NCI-H82 treated with DMSO at 0.1 percent for 48 hours (cell line): ENCODE measurements around the gene MIPOL1.
"Not testable (repeated sequence)": the region's sequence is repeated elsewhere in the genome, so short reads cannot be mapped to it uniquely, and the experiment has no call there.

ENCODE experiments used
- DNase-seq: peaks from one replicate; lab custom pipeline; 2025; ENCODE audit not compliant: unreplicated experiment; lab: John Stamatoyannopoulos, UW

The MIPOL1 gene

DNA sequence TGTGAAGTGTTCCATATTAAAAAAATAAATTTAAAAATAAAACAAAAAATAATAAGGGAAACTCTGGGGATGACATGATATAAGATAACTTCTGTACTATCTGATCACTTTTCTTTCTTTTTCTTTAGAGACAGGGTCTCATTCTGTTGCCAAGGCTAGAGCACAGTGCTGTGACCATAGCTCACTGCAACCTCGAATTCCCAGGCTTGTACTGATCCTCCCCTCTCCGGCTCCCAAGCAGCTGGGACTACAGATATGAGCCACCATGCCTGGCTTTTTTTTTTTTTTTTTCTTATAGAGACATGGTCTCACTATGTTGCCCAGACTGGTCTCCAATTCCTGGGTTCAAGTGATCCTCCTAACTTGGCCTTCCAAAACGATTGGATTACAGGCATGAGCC, 10.4 kb upstream of the MIPOL1 start:
- DNase-seq = no peak

DNA sequence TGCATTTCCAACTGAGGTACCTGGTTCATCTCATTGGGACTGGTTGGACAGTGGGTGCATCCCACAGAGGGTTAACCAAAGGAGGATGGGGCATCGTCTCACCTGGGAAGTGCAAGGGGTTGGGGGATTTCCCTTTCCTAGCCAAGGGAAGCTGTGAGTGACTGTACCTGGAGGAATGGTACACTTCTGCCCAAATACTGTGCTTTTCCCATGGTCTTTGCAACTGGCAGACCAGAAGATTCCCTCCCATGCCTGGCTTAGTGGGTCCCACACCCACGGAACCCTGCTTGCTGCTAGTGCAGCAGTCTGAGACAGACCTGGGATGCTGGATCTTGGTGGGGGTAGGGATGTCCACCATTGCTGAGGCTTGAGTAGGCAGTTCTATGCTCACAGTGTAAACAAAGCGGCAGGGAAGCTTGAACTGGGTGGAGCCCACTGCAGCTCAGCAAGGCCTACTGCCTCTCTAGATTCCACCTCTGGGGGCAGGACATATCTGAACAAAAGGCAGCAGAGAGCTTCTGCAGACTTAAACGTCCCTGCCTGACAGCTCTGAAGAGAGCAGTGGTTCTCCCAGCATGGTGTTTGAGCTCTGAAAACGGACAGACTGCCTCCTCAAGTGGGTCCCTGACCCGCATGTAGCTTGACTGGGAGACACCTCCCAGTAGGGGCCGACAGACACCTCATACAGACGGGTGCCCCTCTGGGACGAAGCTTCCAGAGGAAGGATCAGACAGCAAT, 9.7 kb upstream of the MIPOL1 start:
- not testable (repeated sequence) for DNase-seq

GRCh38 chr14:37189733-37190132, 8.0 kb upstream of the MIPOL1 start:
- DNase-seq = not testable (repeated sequence)

DNA sequence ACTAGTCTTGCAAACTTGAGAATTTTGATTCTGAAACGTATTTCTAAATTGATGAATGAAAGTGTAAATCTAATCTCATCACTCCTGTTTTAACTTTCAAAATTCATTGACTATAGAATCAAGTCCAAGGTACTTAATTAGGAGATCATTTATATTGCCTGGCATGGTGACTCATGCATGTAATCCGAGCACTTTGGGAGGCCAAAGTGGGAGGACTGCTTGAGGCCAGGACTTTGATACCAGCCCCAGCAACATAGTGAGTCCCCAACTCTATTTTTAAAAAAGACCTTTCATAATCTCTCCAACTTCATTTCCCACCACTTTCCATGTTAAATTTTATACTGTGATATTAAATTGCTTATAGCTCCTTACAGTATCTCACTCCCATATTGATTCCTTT, 3.0 kb upstream of the MIPOL1 start:
- no peak for DNase-seq

GRCh38 chr14:37195327-37195726, 2.4 kb upstream of the MIPOL1 start:
- DNase-seq = no peak

GRCh38 chr14:37196604-37197420, 925 bp upstream of the MIPOL1 start:
- no peak for DNase-seq

DNA sequence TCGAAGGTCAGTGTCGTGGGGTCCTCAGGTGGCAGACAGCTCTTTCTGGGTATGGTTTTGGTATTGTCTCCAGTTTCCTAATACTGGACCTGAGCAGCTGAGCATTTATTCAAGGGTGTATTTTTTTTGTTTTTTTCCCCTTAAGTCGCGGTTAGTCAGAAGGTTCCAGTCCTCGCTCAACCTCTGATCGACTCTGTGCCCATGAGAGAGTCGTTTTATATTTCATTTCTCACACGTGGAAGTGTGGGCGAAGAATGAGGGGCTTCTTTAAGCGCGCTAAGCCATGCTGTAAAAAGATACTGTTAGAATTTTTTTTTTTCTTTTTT, 499 bp downstream of the MIPOL1 start:
- no peak for DNase-seq

GRCh38 chr14:37198907-37199306, 1.2 kb downstream of the MIPOL1 start:
- no peak for DNase-seq

- DNase-seq = no peak
Measured at GRCh38 chr14:37201724-37202123, 4.0 kb downstream of the MIPOL1 start.

- no peak for DNase-seq
Measured at GRCh38 chr14:37202265-37202664, 4.5 kb downstream of the MIPOL1 start.

GRCh38 chr14:37202812-37203211, 5.1 kb downstream of the MIPOL1 start:
- no peak for DNase-seq

DNA sequence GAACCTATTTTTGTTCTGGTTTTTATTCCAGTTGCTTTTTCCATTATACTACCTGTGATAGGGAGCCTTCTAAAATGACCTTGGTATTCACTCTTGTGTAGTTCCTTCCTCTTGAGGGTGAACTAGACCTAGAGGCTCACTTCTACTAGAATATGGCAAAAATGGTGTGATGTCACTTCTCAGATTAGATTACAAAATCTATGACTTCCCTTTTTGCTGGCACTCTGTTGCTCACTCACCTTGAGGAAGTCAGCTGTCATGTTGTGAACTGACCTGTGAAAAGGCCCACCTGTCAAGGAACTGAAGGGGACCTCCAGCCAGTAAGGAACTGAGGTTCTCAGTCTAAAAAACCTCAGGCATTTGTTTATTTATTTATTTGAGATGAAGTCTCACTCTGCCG, 5.7 kb downstream of the MIPOL1 start:
- DNase-seq = no peak

DNA sequence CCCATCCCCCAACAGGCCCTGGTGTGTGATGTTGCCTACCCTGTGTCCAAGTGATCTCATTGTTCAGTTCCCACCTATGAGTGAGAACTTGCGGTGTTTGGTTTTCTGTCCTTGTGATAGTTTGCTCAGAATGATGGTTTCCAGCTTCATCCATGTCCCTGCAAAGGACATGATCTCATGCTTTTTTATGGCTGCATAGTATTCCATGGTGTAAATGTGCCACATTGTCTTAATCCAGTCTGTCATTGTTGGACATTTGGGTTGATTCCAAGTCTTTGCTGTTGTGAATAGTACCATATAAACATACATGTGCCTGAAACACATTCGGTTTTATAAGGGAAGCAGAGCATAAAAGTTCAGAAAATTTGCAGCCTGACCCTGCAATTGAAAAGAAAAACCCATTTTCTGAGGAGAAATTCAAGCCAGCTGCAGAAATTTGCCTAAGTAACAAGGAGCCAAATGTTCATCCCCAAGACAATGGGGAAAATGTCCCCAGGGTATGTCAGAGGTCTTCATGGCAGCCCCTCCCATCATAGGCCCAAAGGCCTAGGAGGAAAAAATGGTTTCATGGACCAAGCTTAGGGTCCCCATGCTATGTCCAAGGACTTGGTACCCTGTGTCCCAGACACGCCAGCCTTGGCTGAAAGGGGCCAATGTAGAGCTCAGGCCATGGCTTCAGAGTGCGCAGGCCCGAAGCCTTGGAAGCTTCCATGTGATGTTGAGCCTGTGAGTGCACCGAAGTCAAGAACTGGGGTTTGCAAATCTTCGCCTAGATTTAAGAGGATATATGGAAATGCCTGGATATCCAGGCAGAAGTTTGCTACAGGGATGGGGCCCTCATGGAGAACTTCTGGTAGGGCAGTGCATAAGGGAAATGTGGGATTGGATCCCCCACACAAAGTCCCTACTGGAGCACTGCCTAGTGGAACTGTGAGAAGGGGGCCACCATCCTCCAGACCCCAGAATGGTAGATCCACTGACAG, 8.2 kb downstream of the MIPOL1 start:
- not testable (repeated sequence) for DNase-seq

DNA sequence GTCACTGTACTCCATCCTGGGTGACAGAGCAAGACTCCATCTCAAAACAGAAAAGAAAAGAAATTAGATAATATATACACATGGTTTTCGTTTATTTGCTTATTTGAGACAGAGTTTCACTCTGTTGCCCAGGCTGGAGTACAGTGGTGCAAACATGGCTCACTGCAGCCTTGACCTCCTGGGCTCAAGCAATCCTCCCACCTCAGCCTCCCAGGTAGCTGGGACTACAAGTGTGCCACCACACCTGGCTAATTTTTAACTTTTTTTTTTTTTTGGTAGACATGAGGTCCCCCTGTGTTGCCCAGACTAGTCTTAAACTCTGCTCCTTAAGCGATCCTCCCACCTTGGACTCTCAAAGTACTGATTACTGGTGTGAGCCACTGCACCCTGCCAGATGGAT, 11.9 kb downstream of the MIPOL1 start:
- not testable (repeated sequence) for DNase-seq

- no peak for DNase-seq
Measured at GRCh38 chr14:37210448-37210847, 12.7 kb downstream of the MIPOL1 start.

DNA sequence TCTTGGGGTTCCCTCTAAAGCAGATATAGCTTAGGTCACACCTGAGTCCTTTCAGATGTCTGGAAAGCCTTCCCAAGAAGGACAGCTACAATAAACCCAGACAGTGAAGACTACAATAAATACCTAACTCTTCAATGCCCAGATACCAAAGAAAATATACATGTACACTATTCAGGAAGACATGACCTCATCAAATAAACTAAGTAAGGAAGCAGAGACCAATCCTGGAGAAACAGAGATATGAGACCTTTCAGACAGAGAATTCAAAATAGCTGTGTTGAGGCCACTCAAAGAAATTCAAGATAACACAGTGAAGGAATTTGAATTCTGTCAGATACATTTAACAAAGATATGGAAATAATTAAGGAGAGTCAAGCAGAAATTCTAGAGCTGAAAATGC, 15.3 kb downstream of the MIPOL1 start:
- no peak for DNase-seq

- no peak for DNase-seq
Measured at GRCh38 chr14:37215345-37215744, 17.6 kb downstream of the MIPOL1 start.

DNA sequence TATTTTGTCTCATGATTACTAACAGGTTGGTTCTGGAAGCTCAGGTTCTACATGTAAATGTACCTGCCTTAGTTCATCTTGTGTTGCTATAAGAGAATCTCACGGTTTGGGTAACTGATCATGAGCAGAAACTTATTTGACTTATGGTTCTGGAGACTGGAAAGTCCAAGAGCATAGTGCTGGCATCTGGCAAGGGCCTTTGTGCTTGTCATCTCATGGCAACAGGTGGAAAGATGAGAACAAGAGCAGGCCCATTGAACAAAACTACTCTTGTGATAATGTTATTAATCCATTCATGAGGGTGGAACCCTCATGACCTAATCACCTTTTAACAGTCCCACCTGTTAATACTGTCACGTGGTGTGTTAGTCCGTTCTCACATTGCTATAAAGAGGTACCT, 23.3 kb downstream of the MIPOL1 start:
- no peak for DNase-seq

DNA sequence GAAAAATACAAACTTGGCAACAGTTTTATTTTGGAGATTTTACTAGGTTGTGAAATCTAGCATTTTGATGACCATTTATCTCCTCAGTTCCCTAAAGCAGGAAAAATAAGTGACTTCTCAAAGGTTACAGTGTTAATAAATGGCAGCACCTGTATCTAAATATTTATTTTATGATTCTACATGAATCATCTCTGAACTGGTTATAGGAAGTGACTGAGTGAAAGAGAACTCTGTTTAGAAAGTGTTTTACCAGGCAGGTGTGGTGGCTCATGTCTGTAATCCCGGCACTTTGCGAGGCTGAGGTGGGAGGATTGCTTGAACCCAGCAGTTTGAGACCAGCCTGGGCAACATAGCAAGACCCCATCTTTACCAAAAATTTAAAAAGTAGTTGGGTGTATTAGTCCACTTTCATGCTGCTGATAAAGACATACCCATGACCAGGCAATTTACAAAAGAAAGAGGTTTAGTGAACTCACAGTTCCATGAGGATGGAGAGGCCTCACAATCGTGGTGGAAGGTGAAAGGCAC, 26.3 kb downstream of the MIPOL1 start:
- DNase-seq = no peak

DNA sequence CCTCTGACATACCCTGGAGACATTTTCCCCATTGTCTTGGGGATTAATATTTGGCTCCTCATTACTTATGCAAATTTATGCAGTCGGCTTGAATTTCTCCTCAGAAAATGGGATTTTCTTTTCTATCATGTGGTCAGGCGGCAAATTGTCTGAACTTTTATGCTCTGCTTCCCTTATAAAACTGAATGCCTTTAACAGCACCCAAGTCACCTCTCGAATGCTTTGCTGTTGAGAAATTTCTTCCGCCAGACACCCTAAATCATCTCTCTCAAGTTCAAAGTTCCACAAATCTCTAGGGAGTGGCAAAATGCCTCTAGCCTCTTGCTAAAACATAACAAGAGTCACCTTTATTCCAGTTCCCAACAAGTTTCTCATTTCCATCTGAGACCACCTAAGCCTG, 27.9 kb downstream of the MIPOL1 start:
- DNase-seq = not testable (repeated sequence)

DNA sequence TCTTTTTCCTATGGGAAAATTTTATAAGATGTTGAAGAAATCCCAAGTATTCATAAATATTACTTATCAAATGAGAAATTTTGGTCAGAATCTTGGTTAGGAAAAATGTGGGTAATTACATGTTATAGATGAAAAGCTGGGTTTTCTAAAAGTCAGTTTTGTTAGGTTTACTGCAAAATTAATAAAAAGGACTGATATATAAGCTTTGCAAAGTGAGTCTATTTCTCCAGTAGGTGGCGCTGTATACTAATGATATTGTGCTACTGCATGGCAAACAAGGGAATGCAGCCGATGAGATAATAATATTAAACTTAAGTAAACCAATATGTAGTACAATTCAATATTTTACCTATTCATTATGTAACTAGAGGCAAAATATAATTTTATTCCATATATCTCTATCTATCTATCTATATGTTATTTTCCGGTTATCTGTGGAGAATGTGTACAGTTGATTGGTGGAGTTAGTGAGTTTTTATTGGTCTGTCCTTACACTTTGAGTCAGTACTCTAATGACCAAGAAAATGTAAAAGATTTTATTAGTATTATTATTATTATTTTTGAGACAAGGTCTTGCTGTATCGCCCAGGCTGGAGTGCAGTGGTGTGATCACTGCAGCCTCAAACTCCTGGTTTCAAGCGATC, 32.9 kb downstream of the MIPOL1 start:
- DNase-seq = peak; percentile 29
